Natural killer cell (primary cell): Measurements from ENCODE around the gene DAB2. TPM values are rescaled to one million over a fixed set of nuclear protein-coding genes. Genes with fewer than 3 reads are reported as not detected.
A peak's percentile ranks its signal among the peaks of the same experiment; 100 is the strongest.

Experiments used
- ATAC-seq, 3 donors: fragments of 150-1000 bp in 2 of 3; fragments of 200-7000 bp in 1 of 3; cut with Tn5 transposase; 1 replicate in 1 of 3; 2 replicates in 2 of 3; pipeline ENCODE4 v1.10.0; 2021; ENCODE audit warnings: mild to moderate bottlenecking in 2 of 3, moderate library complexity in 2 of 3
- DNase-seq, 2 donors: peaks; one replicate each; pipeline versions ENCODE4 v3.0.0 to v3.0.0-alpha.2; 2013 to 2021; ENCODE audit warnings: mixed read lengths in 1 of 2
- H3K27ac ChIP-seq: one replicate; pipeline ENCODE4 v1.5.1; 2013; ENCODE audit warnings: mild to moderate bottlenecking, low read length
- H3K27me3 ChIP-seq: one replicate; pipeline ENCODE4 v1.6.1; 2013; ENCODE audit warnings: low read length; ENCODE audit not compliant: control insufficient read depth, insufficient read depth
- H3K36me3 ChIP-seq: one replicate; pipeline ENCODE4 v1.6.1; 2013; ENCODE audit warnings: low read length; ENCODE audit not compliant: control insufficient read depth, insufficient read depth
- H3K4me1 ChIP-seq: one replicate; pipeline ENCODE4 v1.6.1; 2013; ENCODE audit warnings: low read length; ENCODE audit not compliant: control insufficient read depth, insufficient read depth
- H3K4me3 ChIP-seq: one replicate; pipeline ENCODE4 v1.5.1; 2013; ENCODE audit warnings: low read length
- H3K9me3 ChIP-seq: one replicate; pipeline ENCODE4 v1.6.1; 2013; ENCODE audit warnings: low read length; ENCODE audit not compliant: control insufficient read depth, insufficient read depth
- H3K27ac Mint-ChIP-seq, 2 donors: one replicate each; pipeline ENCODE4 v1.8.0; 2022; ENCODE audit warnings: mild to moderate bottlenecking in 2 of 2, mixed read lengths in 2 of 2, moderate library complexity in 1 of 2
- H3K27me3 Mint-ChIP-seq, 2 donors: one replicate each; pipeline ENCODE4 v1.8.0; 2022; ENCODE audit warnings: low read depth in 2 of 2, mixed read lengths in 2 of 2
- H3K36me3 Mint-ChIP-seq: one replicate; pipeline ENCODE4 v1.8.0; 2022; ENCODE audit warnings: mixed read lengths
- H3K4me1 Mint-ChIP-seq, 2 donors: one replicate each; pipeline ENCODE4 v1.8.0; 2022; ENCODE audit warnings: mixed read lengths in 2 of 2
- H3K4me3 Mint-ChIP-seq: one replicate; pipeline ENCODE4 v1.8.0; 2022; ENCODE audit warnings: mild to moderate bottlenecking, moderate library complexity, mixed read lengths
- H3K9me3 Mint-ChIP-seq, 2 donors: one replicate each; pipeline ENCODE4 v1.8.0; 2022; ENCODE audit warnings: mixed read lengths in 2 of 2
- CTCF ChIP-seq: fragments of 200-600 bp; IDR thresholded peaks from one replicate; pipeline ENCODE4 v1.8.0; 2022; ENCODE audit warnings: antibody characterized with exemption
- WGBS: methylation state at CpG from one replicate; pipeline ENCODE4 v1.1.7; 2013; ENCODE audit warnings: missing lambda C conversion rate; ENCODE audit not compliant: insufficient coverage; 5-methylcytosine and 5-hydroxymethylcytosine counted together
- intact Hi-C: fragments of 100-400 bp; cut with micrococcal nuclease; formaldehyde crosslinking; loops from one replicate; pipeline ENCODE4 v1.14.2; 2022
- total RNA-seq, 4 donors: library from RNA; stranded (reverse); fragments of 120-200 nt in 1 of 4; gene quantifications; one replicate each; pipeline versions ENCODE4 v1.2.3 to v1.2.4, GENCODE V29; 2013 to 2022

The DAB2 gene
- total RNA-seq, 3 donors from 2014 or later (not counting 1 experiment from before 2014, with no cell fraction given), result 33.0 to 53.8 (median 36.9) TPM

GRCh38 chr5:39381376-39381775 is 43.4 kb downstream of the DAB2 start:
- no peaks in the 10 kb centered on the region for H3K9me3 Mint-ChIP-seq

GRCh38 chr5:39379693-39380092 is 45.1 kb downstream of the DAB2 start:
- 86% methylated on average over 3 of the region's 3 CpGs for WGBS
- Mint-ChIP-seq H3K4me3 (no peak overlapping the region), H3K27me3 (no peaks in the 10 kb centered on the region), H3K36me3 (peaks cover 28% of the 10 kb centered on the region), H3K4me1 (peaks cover 9 to 19% of the 10 kb centered on the region in 2 donors), H3K9me3 (no peaks in the 10 kb centered on the region), H3K27ac (no peak overlapping the region)
- no peak overlapping the region for H3K4me3 ChIP-seq
- no peaks in the 10 kb centered on the region for H3K36me3 ChIP-seq
- intact Hi-C loops, result no loop called here
- no peak for DNase-seq
- H3K27ac ChIP-seq, result no peak overlapping the region
- H3K27me3 ChIP-seq, result no peaks in the 10 kb centered on the region
- ATAC-seq, result no peak
- no peaks in the 10 kb centered on the region for H3K4me1 ChIP-seq
- no peak for TF ChIP-seq CTCF
- H3K9me3 ChIP-seq, result no peaks in the 10 kb centered on the region

More at GRCh38 chr5:39381376-39381775, 43.4 kb downstream of the DAB2 start:
- 90% methylated on average over 2 of the region's 3 CpGs for WGBS
- intact Hi-C loops, result no loop called here
- Mint-ChIP-seq H3K27ac (peak overlapping the region; percentile 0 to 24), H3K4me1 (peaks cover 11 to 20% of the 10 kb centered on the region in 2 donors), H3K36me3 (peaks cover 28% of the 10 kb centered on the region), H3K4me3 (no peak overlapping the region), H3K27me3 (no peaks in the 10 kb centered on the region)
- Histone ChIP-seq H3K27me3 (no peaks in the 10 kb centered on the region), H3K9me3 (no peaks in the 10 kb centered on the region), H3K4me3 (no peak overlapping the region), H3K27ac (no peak overlapping the region), H3K4me1 (no peaks in the 10 kb centered on the region), H3K36me3 (no peaks in the 10 kb centered on the region)
- TF ChIP-seq CTCF, result no peak
- DNase-seq (no peak), ATAC-seq (no peak)

GRCh38 chr5:39377613-39378012 is 47.2 kb downstream of the DAB2 start:
- no peak for DNase-seq
- peaks cover 0 to 14% of the 10 kb centered on the region in 2 donors for H3K4me1 Mint-ChIP-seq
- no peak overlapping the region for H3K27ac ChIP-seq
- peaks cover 28% of the 10 kb centered on the region for H3K36me3 Mint-ChIP-seq
- no peak for ATAC-seq
- H3K27me3 Mint-ChIP-seq, result no peaks in the 10 kb centered on the region
- 68% methylated on average over 2 of the region's 2 CpGs for WGBS
- H3K4me3 Mint-ChIP-seq, result no peak overlapping the region
- H3K9me3 Mint-ChIP-seq, result no peaks in the 10 kb centered on the region
- peaks cover 3% of the 10 kb centered on the region for H3K36me3 ChIP-seq
- no peak for TF ChIP-seq CTCF
- H3K27ac Mint-ChIP-seq, result peak overlapping the region in 1 of 2 donors; percentile 9
- no peaks in the 10 kb centered on the region for H3K4me1 ChIP-seq
- H3K4me3 ChIP-seq, result no peak overlapping the region
- intact Hi-C loops, result no loop called here
- H3K27me3 ChIP-seq, result no peaks in the 10 kb centered on the region
- H3K9me3 ChIP-seq, result no peaks in the 10 kb centered on the region

- DNase-seq (peak in 1 of 2 donors; percentile 66), ATAC-seq (peak; percentile 57 to 81 (median 70))
- TF ChIP-seq CTCF, result peak; percentile 78
- Histone ChIP-seq H3K4me3 (no peak overlapping the region), H3K9me3 (no peaks in the 10 kb centered on the region), H3K4me1 (no peaks in the 10 kb centered on the region), H3K27me3 (no peaks in the 10 kb centered on the region), H3K27ac (no peak overlapping the region), H3K36me3 (peaks cover 3% of the 10 kb centered on the region)
- H3K27me3 Mint-ChIP-seq, result no peaks in the 10 kb centered on the region
- intact Hi-C loops, result loop anchor here (1.0 kb wide), 2 partner anchors 171 to 194 kb away; no protein-coding TSS in a partner anchor
- peaks cover under 1 to 12% of the 10 kb centered on the region in 2 donors for H3K4me1 Mint-ChIP-seq
- no peak overlapping the region for H3K4me3 Mint-ChIP-seq
- H3K27ac Mint-ChIP-seq, result peak overlapping the region in 1 of 2 donors; percentile 20
- 70% methylated on average over 3 of the region's 3 CpGs for WGBS
- peaks cover 16% of the 10 kb centered on the region for H3K36me3 Mint-ChIP-seq
- H3K9me3 Mint-ChIP-seq, result no peaks in the 10 kb centered on the region
Observed at GRCh38 chr5:39376293-39376714, 48.5 kb downstream of the DAB2 start.
